Activated CD4-positive, CD25-positive, alpha-beta regulatory T cell treated with anti-CD3 and anti-CD28 coated beads, Interleukin-2, amount 50 U/mL, for 24 hours (primary cell): ENCODE results near the gene PDZRN3.

ENCODE experiments used
- ATAC-seq, 2 donors: fragments of 150-1000 bp; cut with Tn5 transposase; one replicate each; pipeline ENCODE4 v1.10.0; 2021; ENCODE audit warnings: mild to moderate bottlenecking in 1 of 2, moderate library complexity in 1 of 2

Gene PDZRN3

GRCh38 chr3:73622091-73622805 is 2.5 kb downstream of the PDZRN3 start:
- ATAC-seq: no peak

GRCh38 chr3:73621388-73621787 is 3.4 kb downstream of the PDZRN3 start:
- ATAC-seq: no peak

GRCh38 chr3:73618461-73618860 is 6.3 kb downstream of the PDZRN3 start:
- ATAC-seq: no peak

- ATAC-seq: no peak
Observed at GRCh38 chr3:73616056-73616455, 8.7 kb downstream of the PDZRN3 start.

GRCh38 chr3:73614419-73614818 is 10.3 kb downstream of the PDZRN3 start:
- ATAC-seq: no peak

- ATAC-seq: no peak
Observed at GRCh38 chr3:73611176-73611575, 13.6 kb downstream of the PDZRN3 start.

- no peak for ATAC-seq
Observed at GRCh38 chr3:73610493-73610892, 14.2 kb downstream of the PDZRN3 start.

- no peak for ATAC-seq
Observed at GRCh38 chr3:73609655-73610054, 15.1 kb downstream of the PDZRN3 start.

GRCh38 chr3:73609315-73609641 is 15.5 kb downstream of the PDZRN3 start:
- ATAC-seq: no peak

GRCh38 chr3:73608456-73609314 is 16.1 kb downstream of the PDZRN3 start:
- no peak for ATAC-seq

GRCh38 chr3:73605861-73606260 is 18.9 kb downstream of the PDZRN3 start:
- ATAC-seq: no peak

- ATAC-seq: no peak
Observed at GRCh38 chr3:73605412-73605811, 19.3 kb downstream of the PDZRN3 start.

GRCh38 chr3:73604451-73604850 is 20.3 kb downstream of the PDZRN3 start:
- ATAC-seq: no peak

GRCh38 chr3:73603762-73604171 is 21.0 kb downstream of the PDZRN3 start:
- no peak for ATAC-seq

- no peak for ATAC-seq
Observed at GRCh38 chr3:73602170-73602569, 22.6 kb downstream of the PDZRN3 start.

- ATAC-seq: no peak
Observed at GRCh38 chr3:73601481-73601880, 23.3 kb downstream of the PDZRN3 start.

- no peak for ATAC-seq
Observed at GRCh38 chr3:73601011-73601410, 23.7 kb downstream of the PDZRN3 start.

GRCh38 chr3:73600293-73600938 is 24.3 kb downstream of the PDZRN3 start:
- ATAC-seq: no peak

GRCh38 chr3:73599605-73600004 is 25.1 kb downstream of the PDZRN3 start:
- no peak for ATAC-seq

GRCh38 chr3:73597476-73597875 is 27.3 kb downstream of the PDZRN3 start:
- ATAC-seq: no peak

- no peak for ATAC-seq
Observed at GRCh38 chr3:73592154-73593144, 32.3 kb downstream of the PDZRN3 start.

- no peak for ATAC-seq
Observed at GRCh38 chr3:73591286-73591800, 33.4 kb downstream of the PDZRN3 start.
